Effector memory CD8-positive, alpha-beta T cell (primary cell): Measurements from ENCODE around the gene BRD2.
"Not testable (repeated sequence)": the region's sequence is repeated elsewhere in the genome, so short reads cannot be mapped to it uniquely, and the experiment has no call there.

Source experiments
- ATAC-seq: fragments of 150-1000 bp; cut with Tn5 transposase; replicated peaks from 2 replicates; pipeline ENCODE4 v1.10.0; 2021; ENCODE audit warnings: mild to moderate bottlenecking, moderate library complexity
- DNase-seq, 3 experiments: peaks; one replicate each; pipeline ENCODE4 v3.0.0; 2021
- H3K27ac Mint-ChIP-seq, 2 donors: one replicate each; pipeline ENCODE4 v1.8.0; 2022; ENCODE audit warnings: mild to moderate bottlenecking in 2 of 2, mixed read lengths in 2 of 2, moderate library complexity in 2 of 2
- H3K27me3 Mint-ChIP-seq, 2 donors: one replicate each; pipeline ENCODE4 v1.8.0; 2022; ENCODE audit warnings: mixed read lengths in 2 of 2
- H3K36me3 Mint-ChIP-seq: one replicate; pipeline ENCODE4 v1.8.0; 2022; ENCODE audit warnings: mild to moderate bottlenecking, moderate library complexity, mixed read lengths; ENCODE audit not compliant: insufficient read depth
- H3K4me1 Mint-ChIP-seq, 2 donors: one replicate each; pipeline ENCODE4 v1.8.0; 2022; ENCODE audit warnings: low read depth in 2 of 2, mixed read lengths in 2 of 2
- H3K4me3 Mint-ChIP-seq, 2 donors: one replicate each; pipeline ENCODE4 v1.8.0; 2022; ENCODE audit warnings: mild to moderate bottlenecking in 2 of 2, mixed read lengths in 2 of 2, moderate library complexity in 2 of 2
- H3K9me3 Mint-ChIP-seq, 2 donors: one replicate each; pipeline ENCODE4 v1.8.0; 2022; ENCODE audit warnings: mixed read lengths in 2 of 2

Gene BRD2

DNA sequence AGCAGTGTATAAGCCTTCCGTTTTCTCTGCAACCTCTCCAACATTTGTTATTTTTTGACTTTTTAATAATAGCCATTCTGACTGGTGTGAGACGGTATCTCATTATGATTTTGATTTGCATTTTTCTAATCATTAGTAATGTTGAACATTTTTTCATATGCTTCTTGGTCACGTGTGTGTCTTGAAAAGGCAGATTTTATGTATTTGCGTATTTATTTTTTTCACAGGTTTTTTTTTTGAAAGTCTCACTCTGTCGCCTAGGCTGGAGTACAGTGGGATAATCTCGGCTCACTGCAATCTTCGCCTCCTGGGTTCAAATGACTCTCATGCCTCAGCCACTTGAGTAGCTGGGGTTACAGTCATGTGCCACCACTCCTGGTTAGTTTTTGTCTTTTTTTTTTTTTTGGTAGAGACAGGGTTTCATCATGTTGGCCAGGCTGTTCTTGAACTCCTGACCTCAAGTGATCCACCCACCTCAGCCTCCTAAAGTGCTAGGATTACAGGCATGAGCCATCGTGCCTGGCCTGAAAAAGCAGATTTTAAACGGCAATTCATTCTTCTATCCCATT, 25.8 kb upstream of the BRD2 start:
- not testable (repeated sequence) for H3K36me3 Mint-ChIP-seq, ATAC-seq, DNase-seq, H3K9me3 Mint-ChIP-seq, H3K27me3 Mint-ChIP-seq
- Mint-ChIP-seq H3K4me3 (peak overlapping the region; percentile 83 to 94), H3K4me1 (peaks cover 49 to 62% of the 10 kb centered on the region in 2 donors), H3K27ac (peak overlapping the region in 1 of 2 donors; percentile 98)

DNA sequence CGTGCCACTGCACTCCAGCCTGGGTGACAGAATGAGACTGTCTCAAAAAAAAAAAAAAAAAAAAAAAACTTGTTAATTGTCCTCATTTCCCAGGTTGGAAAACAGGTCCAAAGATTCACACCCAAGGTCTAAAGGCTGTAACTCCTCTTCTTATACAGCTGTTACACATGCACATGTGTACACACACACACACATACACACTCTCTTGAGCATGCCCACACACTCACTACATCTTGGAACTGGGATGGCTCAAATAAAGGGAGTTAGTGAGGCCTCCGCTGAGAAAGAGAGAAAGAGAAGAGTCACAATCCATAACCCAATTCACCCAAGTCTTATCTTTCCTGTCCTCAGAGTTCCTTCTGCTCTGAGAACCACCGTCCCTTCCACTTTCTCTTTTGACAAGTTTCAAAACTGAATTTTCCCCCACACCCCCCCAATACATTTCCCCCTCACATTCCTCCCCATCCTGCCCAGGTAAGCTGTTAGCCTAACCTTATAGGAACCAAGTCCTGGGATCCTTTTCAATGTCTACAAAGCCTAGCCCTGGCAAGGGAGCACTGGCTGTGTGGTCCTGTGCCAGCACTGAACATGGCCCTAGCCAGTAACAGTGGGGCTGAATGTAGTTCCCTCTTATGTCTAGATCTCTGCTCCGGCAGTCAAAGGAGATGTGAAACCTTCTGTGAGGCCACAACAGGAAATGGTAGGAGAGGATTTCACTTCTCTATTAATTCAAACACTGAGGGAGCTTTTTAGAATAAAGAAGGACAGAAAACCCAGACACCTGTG, 24.3 kb upstream of the BRD2 start:
- DNase-seq, result peak in 1 of 3 experiments; percentile 46
- H3K4me3 Mint-ChIP-seq, result peak overlapping the region; percentile 83 to 94

DNA sequence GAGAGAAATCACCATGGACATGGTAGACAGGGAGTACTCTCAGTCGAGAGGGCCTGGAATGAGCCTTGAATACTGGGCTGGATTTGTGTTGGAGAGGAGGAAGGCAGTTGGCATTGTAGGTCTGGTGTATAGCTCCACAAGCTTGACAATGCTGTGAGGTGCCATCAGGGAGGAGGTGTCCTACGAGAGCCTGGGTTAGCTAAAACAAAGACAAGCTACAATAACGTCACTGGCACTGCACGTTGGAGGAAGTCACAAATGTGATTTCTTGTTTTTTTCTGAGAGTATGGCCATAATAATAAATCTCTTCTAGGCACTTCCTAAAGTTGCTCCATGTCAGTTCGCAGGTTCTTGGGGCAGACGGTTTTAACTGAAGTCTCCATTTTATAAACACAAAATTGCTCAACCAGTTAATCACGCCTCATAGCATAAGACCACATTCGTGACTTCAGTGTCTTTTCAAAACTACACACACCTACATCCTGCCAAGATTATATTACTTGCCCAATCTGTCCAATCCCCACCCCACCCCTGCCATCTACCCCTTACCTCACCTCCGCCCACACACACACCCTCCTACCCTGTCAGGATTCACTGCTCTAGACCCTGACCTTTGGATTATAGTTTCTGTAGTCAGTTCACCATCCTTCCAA, 23.2 kb upstream of the BRD2 start:
- H3K27ac Mint-ChIP-seq, result peak overlapping the region; percentile 87 to 98
- DNase-seq, result no peak

More for the DNA sequence above, 24.3 kb upstream of the BRD2 start:
- Mint-ChIP-seq H3K36me3 (peaks cover 3% of the 10 kb centered on the region), H3K27me3 (no peaks in the 10 kb centered on the region), H3K4me1 (peaks cover 51 to 65% of the 10 kb centered on the region in 2 donors), H3K9me3 (no peaks in the 10 kb centered on the region), H3K27ac (peak overlapping the region; percentile 87 to 98)
- peak; percentile 41 for ATAC-seq

DNA sequence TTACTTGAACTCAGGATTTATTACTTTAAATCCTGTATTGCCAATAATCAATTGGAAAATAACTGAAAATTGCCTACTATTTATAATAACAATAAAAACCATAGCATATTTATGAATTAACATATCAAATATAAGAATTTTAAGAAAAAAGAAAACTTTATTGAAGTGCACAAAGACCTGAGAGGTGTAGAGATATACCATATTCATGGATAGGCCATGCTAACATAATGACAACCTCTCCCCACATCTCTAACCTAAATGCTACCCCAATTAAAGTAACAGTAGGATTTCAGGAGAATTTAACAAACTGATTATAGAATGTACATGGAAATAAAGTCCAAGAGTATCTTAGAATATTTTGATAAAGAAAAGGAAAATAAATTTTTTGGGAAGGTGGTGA, 22.4 kb upstream of the BRD2 start:
- H3K4me3 Mint-ChIP-seq, result peak overlapping the region in 1 of 2 donors; percentile 94
- peaks cover 3% of the 10 kb centered on the region for H3K36me3 Mint-ChIP-seq
- no peaks in the 10 kb centered on the region for H3K9me3 Mint-ChIP-seq
- peaks cover 54 to 65% of the 10 kb centered on the region in 2 donors for H3K4me1 Mint-ChIP-seq
- no peaks in the 10 kb centered on the region for H3K27me3 Mint-ChIP-seq
- DNase-seq, result no peak
- no peak for ATAC-seq
- peak overlapping the region in 1 of 2 donors; percentile 98 for H3K27ac Mint-ChIP-seq

More for the DNA sequence above, 23.2 kb upstream of the BRD2 start:
- H3K36me3 Mint-ChIP-seq, result peaks cover 3% of the 10 kb centered on the region
- peak; percentile 34 for ATAC-seq
- H3K9me3 Mint-ChIP-seq, result no peaks in the 10 kb centered on the region
- peak overlapping the region in 1 of 2 donors; percentile 94 for H3K4me3 Mint-ChIP-seq
- peaks cover 54 to 68% of the 10 kb centered on the region in 2 donors for H3K4me1 Mint-ChIP-seq
- H3K27me3 Mint-ChIP-seq, result no peaks in the 10 kb centered on the region

DNA sequence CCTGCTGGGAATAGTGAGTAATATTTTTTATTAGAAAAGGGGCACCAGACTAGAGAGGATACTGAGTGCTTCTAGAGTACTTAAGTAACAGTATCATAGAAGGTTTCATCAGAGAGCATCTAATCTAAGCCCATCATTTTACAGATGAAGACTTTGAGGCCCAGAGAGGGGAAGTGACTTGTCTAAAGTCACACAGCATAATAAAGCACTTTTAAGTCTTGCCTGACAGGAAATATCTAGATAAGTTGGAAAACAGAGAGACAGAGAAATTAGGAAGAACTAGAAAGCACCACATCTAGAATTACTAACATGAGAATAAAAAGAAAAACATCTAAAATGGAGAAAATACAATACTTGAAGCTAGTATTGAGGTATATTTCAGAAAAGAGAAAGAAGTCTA, 21.5 kb upstream of the BRD2 start:
- Mint-ChIP-seq H3K36me3 (peaks cover 3% of the 10 kb centered on the region), H3K27ac (peak overlapping the region in 1 of 2 donors; percentile 57), H3K27me3 (no peaks in the 10 kb centered on the region), H3K9me3 (no peaks in the 10 kb centered on the region), H3K4me3 (no peak overlapping the region), H3K4me1 (peaks cover 46 to 56% of the 10 kb centered on the region in 2 donors)
- DNase-seq (no peak), ATAC-seq (no peak)

DNA sequence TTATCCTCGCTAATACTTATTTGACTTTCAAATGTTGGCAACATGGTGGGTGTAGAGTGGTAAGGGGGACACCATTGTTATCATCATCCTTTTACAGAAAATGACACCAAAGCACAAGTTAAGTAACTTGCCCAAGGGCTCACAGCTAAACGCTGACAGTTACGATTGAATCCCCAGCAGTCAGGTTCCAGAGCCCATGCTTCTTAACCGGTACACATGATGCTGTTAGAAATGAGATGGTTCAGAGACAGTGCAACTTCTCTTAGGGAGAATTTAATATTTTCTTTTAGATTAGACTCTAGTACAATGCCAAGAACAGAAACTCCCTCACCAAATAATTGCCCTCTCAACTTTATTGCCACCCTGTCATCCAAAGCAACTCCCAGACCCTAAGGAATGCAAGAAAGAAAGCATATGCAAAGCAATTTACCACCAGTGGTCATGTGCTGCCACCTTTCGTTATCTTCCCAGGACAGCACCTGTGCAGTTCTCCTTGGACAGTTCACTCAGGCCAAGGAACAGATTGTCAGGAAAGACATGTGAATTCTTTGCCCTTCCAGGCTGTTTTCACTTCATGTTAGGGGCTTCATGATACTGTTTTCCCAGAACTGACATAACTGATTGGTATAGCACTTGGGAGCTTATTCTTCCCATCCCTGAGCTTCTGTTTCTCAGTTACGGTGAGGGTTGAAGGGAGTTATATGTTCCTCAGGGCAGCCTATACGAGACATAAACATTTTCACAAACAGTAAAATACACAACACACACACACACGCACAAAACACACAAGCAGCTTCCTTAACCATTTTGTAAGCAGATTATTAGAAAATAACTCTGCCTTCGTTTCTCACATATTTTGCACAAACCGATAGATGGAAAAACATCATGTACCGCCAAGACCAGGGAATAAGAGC, 20.6 kb upstream of the BRD2 start:
- no peak overlapping the region for H3K4me3 Mint-ChIP-seq

DNA sequence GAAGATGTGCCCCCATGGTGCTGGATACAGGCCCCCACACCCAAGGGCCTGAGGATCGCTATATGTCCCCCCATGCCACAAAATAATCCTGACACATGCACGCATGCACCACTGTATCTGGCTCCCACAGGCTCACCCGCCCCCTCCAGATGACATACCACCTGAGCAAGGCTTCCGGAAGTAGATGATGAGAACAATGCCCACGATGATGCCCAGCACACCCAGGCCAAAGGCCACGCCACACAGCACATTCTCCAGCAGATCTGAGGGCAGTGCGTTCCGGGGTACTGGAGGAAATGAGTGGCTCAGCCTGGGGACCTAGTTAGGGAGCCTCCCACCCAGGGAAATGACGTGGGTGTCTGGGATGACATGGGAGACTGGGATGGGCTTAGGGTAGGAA, 19.3 kb upstream of the BRD2 start:
- Mint-ChIP-seq H3K9me3 (no peaks in the 10 kb centered on the region), H3K27me3 (no peaks in the 10 kb centered on the region), H3K4me1 (peaks cover 40 to 59% of the 10 kb centered on the region in 2 donors), H3K4me3 (no peak overlapping the region), H3K36me3 (peaks cover 3% of the 10 kb centered on the region), H3K27ac (peak overlapping the region; percentile 58 to 76)
- ATAC-seq (no peak), DNase-seq (no peak)

More for the DNA sequence above, 20.6 kb upstream of the BRD2 start:
- Mint-ChIP-seq H3K27ac (no peak overlapping the region), H3K27me3 (no peaks in the 10 kb centered on the region), H3K9me3 (no peaks in the 10 kb centered on the region), H3K36me3 (peaks cover 3% of the 10 kb centered on the region), H3K4me1 (peaks cover 41 to 57% of the 10 kb centered on the region in 2 donors)
- peak in 2 of 3 experiments; percentile 18 to 22 for DNase-seq
- ATAC-seq, result peak; percentile 20

DNA sequence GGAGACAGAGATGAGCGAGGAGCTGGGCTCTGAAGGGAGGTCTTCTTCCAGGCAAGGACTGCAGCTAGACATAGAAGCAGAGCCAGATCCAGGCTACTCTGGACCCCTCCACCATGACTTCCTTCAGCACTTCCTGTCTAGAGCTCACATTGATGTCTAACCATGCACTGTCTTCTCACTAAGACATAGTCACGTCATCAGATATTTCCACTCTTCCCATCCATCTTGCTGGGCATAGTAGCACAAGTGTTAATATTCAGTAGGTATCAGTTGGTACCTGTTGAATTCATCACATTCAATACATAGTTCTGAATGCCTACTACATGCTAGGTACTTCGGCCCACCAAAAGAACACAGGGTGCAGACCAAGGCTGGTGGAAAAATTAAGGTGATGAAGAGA, 18.4 kb upstream of the BRD2 start:
- no peaks in the 10 kb centered on the region for H3K9me3 Mint-ChIP-seq
- peaks cover 36 to 58% of the 10 kb centered on the region in 2 donors for H3K4me1 Mint-ChIP-seq
- DNase-seq (no peak), ATAC-seq (no peak)
- peaks cover 3% of the 10 kb centered on the region for H3K36me3 Mint-ChIP-seq
- peak overlapping the region; percentile 58 to 76 for H3K27ac Mint-ChIP-seq
- no peaks in the 10 kb centered on the region for H3K27me3 Mint-ChIP-seq
- H3K4me3 Mint-ChIP-seq, result no peak overlapping the region

DNA sequence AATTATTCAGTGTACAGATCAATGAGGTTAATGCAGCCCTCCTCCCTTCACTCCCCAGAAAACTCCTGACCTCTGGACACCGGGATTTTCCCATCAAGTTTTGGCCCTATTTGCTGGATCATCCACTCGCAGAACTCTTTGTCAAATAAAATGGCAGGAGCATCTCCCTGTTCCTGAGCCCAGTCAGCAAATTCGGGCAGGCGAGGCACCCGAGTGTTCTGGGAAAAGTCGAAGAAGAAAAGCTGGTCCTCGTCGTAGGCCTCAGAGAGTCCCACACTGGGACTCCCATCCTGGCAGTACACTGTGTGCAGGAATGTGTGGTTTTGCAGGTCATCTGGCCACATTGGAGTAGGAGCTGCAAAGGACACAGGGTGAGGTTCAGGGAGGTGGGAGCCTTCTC, 17.9 kb upstream of the BRD2 start:
- Mint-ChIP-seq H3K27ac (peak overlapping the region in 1 of 2 donors; percentile 58), H3K9me3 (no peaks in the 10 kb centered on the region), H3K4me1 (peaks cover 34 to 58% of the 10 kb centered on the region in 2 donors), H3K36me3 (peaks cover 3% of the 10 kb centered on the region), H3K27me3 (no peaks in the 10 kb centered on the region), H3K4me3 (peak overlapping the region; percentile 16 to 41)
- no peak for DNase-seq
- no peak for ATAC-seq

DNA sequence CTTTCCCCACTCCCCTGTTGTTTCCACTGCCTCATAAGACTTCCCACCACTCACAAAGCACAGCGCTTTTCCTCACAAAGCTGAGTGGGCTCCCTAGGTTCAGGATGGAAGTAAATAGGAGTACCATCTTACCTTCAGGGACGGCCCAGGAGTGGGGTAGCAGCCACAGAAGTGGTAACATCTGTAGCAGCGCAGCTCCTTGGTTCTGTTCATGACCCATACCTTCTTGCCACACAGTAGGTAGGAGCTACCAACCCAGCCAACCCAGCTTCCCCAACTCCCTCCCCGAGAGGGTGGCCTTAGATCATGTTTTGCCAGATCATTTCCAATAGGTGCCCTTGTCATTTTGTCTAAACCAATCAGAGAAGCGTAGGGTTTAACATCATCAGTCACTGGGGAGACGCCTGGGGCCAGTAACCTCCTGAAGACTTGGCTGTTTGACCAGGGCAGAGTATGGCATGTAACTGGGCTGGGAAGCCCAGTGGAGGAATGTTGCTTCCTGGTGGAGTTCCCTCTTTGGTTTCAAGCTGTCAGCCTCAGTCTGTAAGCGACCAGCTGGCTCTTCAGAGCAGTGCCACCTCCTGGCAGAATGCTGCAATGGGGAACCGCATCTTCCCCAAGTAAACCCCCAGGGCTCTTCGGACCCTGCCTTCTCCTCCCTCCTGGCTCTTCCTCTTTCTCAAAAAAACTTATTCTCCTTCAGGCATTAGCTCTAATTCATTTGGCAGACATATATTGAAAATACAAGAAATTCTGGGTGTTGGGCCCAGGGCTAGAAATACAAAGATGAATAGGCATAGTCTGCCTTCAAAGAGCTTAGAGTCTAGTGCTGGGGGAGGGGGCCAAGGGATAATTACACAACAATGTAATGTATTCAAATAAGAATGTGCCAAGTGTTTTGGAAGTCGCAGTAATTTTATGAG, 15.3 kb upstream of the BRD2 start, which contains the start of gene HLA-DMA:
HLA-DMA (minus strand) TSS at position 281 of the 923 bp plus-strand sequence; CDS start at position 220, 61 bp downstream.
- H3K4me3 Mint-ChIP-seq, result peak within 1 kb of the TSS; percentile 84 to 92
- H3K27ac Mint-ChIP-seq, result peak within 1 kb of the TSS; percentile 89 to 94
- DNase-seq, result peak; percentile 65 to 85 (median 69)
- ATAC-seq, result peak; percentile 95
- H3K4me1 Mint-ChIP-seq, result peaks cover 33 to 55% of the 10 kb centered on the region in 2 donors
- peaks cover 3% of the 10 kb centered on the region for H3K36me3 Mint-ChIP-seq
- H3K27me3 Mint-ChIP-seq, result no peaks in the 10 kb centered on the region
- H3K9me3 Mint-ChIP-seq, result no peaks in the 10 kb centered on the region

DNA sequence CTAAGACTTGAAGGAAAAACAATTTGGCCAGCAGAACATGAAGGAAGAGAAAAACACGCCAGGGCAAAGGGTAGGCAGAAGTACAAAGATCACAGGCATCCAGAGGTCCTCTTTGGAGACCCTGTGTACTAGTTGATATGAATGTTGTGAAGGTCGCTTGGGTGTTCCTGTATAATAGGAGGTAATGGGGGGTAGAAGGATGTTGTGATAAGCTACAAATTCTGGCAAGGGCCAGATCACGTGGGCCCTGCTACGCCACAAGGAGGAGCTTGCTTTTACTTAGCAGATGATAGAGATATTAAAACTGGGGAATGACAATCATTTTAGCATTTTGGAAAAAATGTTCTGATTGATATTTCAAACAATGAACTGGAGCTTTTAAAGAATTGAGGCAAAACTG, 14.6 kb upstream of the BRD2 start:
- ATAC-seq (no peak), DNase-seq (no peak)
- Mint-ChIP-seq H3K4me1 (peaks cover 30 to 55% of the 10 kb centered on the region in 2 donors), H3K4me3 (no peak overlapping the region), H3K27me3 (no peaks in the 10 kb centered on the region), H3K9me3 (no peaks in the 10 kb centered on the region), H3K36me3 (no peaks in the 10 kb centered on the region), H3K27ac (peak overlapping the region in 1 of 2 donors; percentile 94)

DNA sequence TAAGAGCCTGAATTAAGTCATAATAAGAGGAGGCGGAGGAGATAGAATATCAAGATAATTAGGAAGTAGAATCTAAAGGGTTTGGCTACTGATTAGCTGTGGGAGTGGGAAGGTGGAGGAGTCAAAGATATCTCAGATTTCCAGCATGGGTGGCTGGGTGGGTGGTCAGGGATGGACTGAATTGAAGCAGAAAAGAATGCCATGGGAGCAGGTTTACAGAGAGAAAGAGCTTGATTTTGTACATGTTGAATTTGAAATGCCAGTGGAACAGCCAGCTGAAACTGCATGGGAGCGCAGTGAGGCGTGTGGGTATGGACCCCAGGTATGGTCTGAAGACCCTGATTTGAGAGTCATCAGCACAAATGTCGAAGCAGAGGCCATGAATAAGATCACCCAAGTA, 14.1 kb upstream of the BRD2 start:
- DNase-seq, result no peak
- Mint-ChIP-seq H3K4me1 (peaks cover 25 to 51% of the 10 kb centered on the region in 2 donors), H3K27ac (no peak overlapping the region), H3K36me3 (no peaks in the 10 kb centered on the region), H3K9me3 (no peaks in the 10 kb centered on the region), H3K27me3 (no peaks in the 10 kb centered on the region), H3K4me3 (no peak overlapping the region)
- no peak for ATAC-seq
